ENCODE data around the gene CLASP2.

DNA sequence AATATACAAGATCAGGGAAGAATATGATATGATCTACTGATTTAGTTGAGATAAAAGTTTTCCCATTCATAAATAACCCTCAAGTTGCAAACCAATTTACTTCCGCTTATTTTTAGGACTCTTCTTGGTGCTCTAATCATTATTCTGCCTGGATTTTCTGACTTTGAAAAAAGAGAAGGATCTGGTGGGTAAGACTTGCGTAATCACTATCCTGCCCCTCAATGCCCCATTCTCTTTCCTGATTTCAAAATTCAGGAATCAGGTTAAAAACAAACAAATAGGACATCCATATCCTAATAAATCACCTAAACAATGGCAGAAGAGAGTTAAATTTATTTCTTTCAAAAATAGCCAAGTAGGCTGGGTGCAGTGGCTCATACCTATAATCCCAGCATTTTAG, 127.5 kb downstream of the CLASP2 start:
- TF ChIP-seq, protein P1, sequence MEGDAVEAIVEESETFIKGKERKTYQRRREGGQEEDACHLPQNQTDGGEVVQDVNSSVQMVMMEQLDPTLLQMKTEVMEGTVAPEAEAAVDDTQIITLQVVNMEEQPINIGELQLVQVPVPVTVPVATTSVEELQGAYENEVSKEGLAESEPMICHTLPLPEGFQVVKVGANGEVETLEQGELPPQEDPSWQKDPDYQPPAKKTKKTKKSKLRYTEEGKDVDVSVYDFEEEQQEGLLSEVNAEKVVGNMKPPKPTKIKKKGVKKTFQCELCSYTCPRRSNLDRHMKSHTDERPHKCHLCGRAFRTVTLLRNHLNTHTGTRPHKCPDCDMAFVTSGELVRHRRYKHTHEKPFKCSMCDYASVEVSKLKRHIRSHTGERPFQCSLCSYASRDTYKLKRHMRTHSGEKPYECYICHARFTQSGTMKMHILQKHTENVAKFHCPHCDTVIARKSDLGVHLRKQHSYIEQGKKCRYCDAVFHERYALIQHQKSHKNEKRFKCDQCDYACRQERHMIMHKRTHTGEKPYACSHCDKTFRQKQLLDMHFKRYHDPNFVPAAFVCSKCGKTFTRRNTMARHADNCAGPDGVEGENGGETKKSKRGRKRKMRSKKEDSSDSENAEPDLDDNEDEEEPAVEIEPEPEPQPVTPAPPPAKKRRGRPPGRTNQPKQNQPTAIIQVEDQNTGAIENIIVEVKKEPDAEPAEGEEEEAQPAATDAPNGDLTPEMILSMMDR (IDR thresholded peaks at IDR 0.05) = no peak
- TF ChIP-seq POLR2A (IDR thresholded peaks at IDR 0.05) = no peak

Measured in thyroid gland (tissue), 4 donors.